ENCODE results near the gene SDCCAG8.

GRCh38 chr1:243323491-243323890 is 67.7 kb downstream of the SDCCAG8 start:
- TF ChIP-seq CTCF (IDR thresholded peaks at IDR 0.05) (no peak), POLR2AphosphoS5 (IDR thresholded peaks at IDR 0.05) (no peak)

Data from esophagus muscularis mucosa (tissue), 3 donors.